ENCODE measurements around the gene SC5D.

GRCh38 chr11:121351083-121351630 is 58.6 kb downstream of the SC5D start:
- TF ChIP-seq CTCF (tag by site-specific recombination; IDR thresholded peaks at IDR 0.05) = no peak
- TF ChIP-seq, protein P1, sequence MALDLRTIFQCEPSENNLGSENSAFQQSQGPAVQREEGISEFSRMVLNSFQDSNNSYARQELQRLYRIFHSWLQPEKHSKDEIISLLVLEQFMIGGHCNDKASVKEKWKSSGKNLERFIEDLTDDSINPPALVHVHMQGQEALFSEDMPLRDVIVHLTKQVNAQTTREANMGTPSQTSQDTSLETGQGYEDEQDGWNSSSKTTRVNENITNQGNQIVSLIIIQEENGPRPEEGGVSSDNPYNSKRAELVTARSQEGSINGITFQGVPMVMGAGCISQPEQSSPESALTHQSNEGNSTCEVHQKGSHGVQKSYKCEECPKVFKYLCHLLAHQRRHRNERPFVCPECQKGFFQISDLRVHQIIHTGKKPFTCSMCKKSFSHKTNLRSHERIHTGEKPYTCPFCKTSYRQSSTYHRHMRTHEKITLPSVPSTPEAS (tag by site-specific recombination; IDR thresholded peaks at IDR 0.05) = no peak
- TF ChIP-seq ZBTB7A (tag by site-specific recombination; IDR thresholded peaks at IDR 0.05; ENCODE audit: low read depth) = no peak
- TF ChIP-seq, protein P2, sequence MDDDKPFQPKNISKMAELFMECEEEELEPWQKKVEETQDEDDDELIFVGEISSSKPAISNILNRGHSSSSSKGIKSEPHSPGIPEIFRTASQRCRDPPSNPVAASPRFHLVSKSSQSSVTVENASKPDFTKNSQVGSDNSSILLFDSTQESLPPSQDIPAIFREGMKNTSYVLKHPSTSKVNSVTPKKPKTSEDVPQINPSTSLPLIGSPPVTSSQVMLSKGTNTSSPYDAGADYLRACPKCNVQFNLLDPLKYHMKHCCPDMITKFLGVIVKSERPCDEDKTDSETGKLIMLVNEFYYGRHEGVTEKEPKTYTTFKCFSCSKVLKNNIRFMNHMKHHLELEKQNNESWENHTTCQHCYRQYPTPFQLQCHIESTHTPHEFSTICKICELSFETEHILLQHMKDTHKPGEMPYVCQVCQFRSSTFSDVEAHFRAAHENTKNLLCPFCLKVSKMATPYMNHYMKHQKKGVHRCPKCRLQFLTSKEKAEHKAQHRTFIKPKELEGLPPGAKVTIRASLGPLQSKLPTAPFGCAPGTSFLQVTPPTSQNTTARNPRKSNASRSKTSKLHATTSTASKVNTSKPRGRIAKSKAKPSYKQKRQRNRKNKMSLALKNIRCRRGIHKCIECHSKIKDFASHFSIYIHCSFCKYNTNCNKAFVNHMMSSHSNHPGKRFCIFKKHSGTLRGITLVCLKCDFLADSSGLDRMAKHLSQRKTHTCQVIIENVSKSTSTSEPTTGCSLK (tag by site-specific recombination; IDR thresholded peaks at IDR 0.05) = no peak
- no peak for TF ChIP-seq PBX3 (CRISPR knock-in tag; IDR thresholded peaks at IDR 0.05)
- no peak for TF ChIP-seq ZNF704 (tag by site-specific recombination; IDR thresholded peaks at IDR 0.05)
- no peak for TF ChIP-seq ZNF785 (tag by site-specific recombination; IDR thresholded peaks at IDR 0.05)
- no peak for TF ChIP-seq ZNF138 (tag by site-specific recombination; IDR thresholded peaks at IDR 0.05; ENCODE audit: borderline replicate concordance)
- TF ChIP-seq ZBTB26 (tag by site-specific recombination; optimal IDR thresholded peaks at IDR 0.05) = no peak
- no peak for TF ChIP-seq SP3 (tag by site-specific recombination; IDR thresholded peaks at IDR 0.05)
- TF ChIP-seq ZNF10 (tag by site-specific recombination; IDR thresholded peaks at IDR 0.05) = no peak
- TF ChIP-seq, protein P3, sequence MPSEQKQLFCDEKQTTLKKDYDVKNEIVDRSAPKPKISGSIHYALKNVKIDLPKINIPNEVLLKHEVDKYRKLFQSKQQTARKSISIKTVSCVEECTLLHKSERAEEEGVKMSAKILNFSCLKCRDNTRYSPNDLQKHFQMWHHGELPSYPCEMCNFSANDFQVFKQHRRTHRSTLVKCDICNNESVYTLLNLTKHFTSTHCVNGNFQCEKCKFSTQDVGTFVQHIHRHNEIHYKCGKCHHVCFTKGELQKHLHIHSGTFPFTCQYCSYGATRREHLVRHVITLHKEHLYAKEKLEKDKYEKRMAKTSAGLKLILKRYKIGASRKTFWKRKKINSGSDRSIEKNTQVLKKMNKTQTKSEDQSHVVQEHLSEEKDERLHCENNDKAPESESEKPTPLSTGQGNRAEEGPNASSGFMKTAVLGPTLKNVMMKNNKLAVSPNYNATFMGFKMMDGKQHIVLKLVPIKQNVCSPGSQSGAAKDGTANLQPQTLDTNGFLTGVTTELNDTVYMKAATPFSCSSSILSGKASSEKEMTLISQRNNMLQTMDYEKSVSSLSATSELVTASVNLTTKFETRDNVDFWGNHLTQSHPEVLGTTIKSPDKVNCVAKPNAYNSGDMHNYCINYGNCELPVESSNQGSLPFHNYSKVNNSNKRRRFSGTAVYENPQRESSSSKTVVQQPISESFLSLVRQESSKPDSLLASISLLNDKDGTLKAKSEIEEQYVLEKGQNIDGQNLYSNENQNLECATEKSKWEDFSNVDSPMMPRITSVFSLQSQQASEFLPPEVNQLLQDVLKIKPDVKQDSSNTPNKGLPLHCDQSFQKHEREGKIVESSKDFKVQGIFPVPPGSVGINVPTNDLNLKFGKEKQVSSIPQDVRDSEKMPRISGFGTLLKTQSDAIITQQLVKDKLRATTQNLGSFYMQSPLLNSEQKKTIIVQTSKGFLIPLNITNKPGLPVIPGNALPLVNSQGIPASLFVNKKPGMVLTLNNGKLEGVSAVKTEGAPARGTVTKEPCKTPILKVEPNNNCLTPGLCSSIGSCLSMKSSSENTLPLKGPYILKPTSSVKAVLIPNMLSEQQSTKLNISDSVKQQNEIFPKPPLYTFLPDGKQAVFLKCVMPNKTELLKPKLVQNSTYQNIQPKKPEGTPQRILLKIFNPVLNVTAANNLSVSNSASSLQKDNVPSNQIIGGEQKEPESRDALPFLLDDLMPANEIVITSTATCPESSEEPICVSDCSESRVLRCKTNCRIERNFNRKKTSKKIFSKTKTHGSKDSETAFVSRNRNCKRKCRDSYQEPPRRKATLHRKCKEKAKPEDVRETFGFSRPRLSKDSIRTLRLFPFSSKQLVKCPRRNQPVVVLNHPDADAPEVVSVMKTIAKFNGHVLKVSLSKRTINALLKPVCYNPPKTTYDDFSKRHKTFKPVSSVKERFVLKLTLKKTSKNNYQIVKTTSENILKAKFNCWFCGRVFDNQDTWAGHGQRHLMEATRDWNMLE (tag by site-specific recombination; conservative IDR thresholded peaks at IDR 0.05; ENCODE audit: low read depth) = no peak
- TF ChIP-seq ZNF76 (tag by site-specific recombination; IDR thresholded peaks at IDR 0.05; ENCODE audit: borderline replicate concordance, low read depth) = no peak
- TF ChIP-seq ZBTB1 (tag by site-specific recombination; IDR thresholded peaks at IDR 0.05) = no peak
